Endothelial cell of umbilical vein (primary cell): ENCODE measurements around the gene ADGRD2. TPM values are rescaled to one million over a fixed set of nuclear protein-coding genes. Genes with fewer than 3 reads are reported as not detected.

Source experiments
- BruUV-seq: library from RNA; stranded (reverse); fragments of 400-500 nt; replicated peaks from 2 replicates; lab custom pipeline; 2021; lab: Mats Ljungman, UMichigan
- CTCF ChIA-PET: fragments of 300-600, 350-600 bp; sonication (Branson Sonifier 250); formaldehyde crosslinking; loops from one replicate; lab custom pipeline; 2021; ENCODE audit warnings: antibody characterized with exemption, inconsistent platforms; lab: Charles Lee
- POLR2A ChIA-PET: fragments of 300-600, 350-600 bp; sonication (Branson Sonifier 250); formaldehyde crosslinking; loops from one replicate; lab custom pipeline; 2021; ENCODE audit warnings: antibody characterized with exemption, inconsistent platforms; lab: Charles Lee
- DNase-seq: peaks from one replicate; pipeline ENCODE4 v3.0.0-alpha.2; 2011; ENCODE audit warnings: low read depth, low spot score
- FAIRE-seq: peaks from 2 replicates; lab custom pipeline; 2011; peaks lifted over from hg19 to GRCh38; lab: Jason Lieb, UNC
- H2AFZ ChIP-seq: 2 replicates; pipeline ENCODE4 v1.6.0; 2012; ENCODE audit warnings: low read depth, low read length, control low read depth, inconsistent platforms
- H3K27ac ChIP-seq: 2 replicates; pipeline ENCODE4 v1.5.1; 2011; ENCODE audit warnings: low read depth, mild to moderate bottlenecking, control low read depth, low read length, moderate library complexity; ENCODE audit not compliant: insufficient read depth
- H3K27me3 ChIP-seq, 2 experiments: 2 replicates each; pipeline versions ENCODE4 v1.6.0 to v1.6.1; 2011; ENCODE audit warnings: low read length in 2 of 2, mixed read lengths in 1 of 2; ENCODE audit not compliant: control insufficient read depth in 2 of 2, insufficient read depth in 2 of 2
- H3K36me3 ChIP-seq, 2 experiments: 2 replicates in 1 of 2; 3 replicates in 1 of 2; pipeline ENCODE4 v1.5.1; 2011; ENCODE audit warnings: low read length in 2 of 2, mild to moderate bottlenecking in 1 of 2, moderate library complexity in 1 of 2; ENCODE audit not compliant: control insufficient read depth in 2 of 2, insufficient read depth in 2 of 2; ENCODE audit errors: extremely low read depth in 1 of 2
- H3K4me1 ChIP-seq: 3 replicates; pipeline ENCODE4 v1.5.1; 2011; ENCODE audit warnings: mild to moderate bottlenecking, low read length; ENCODE audit not compliant: control insufficient read depth, insufficient read depth; ENCODE audit errors: extremely low read depth
- H3K4me2 ChIP-seq: 2 replicates; pipeline ENCODE4 v1.6.1; 2011; ENCODE audit warnings: low read length, control low read depth, mixed read lengths; ENCODE audit not compliant: insufficient read depth
- H3K4me3 ChIP-seq, 3 experiments: fragments of 200-600 bp in 1 of 3; sonication (generic), shearing (Covaris generic) in 1 of 3; replicated peaks in 1 of 3; 2 replicates each; pipeline ENCODE4 v1.5.1; 2011 to 2016; ENCODE audit warnings: control low read depth in 3 of 3, low read length in 3 of 3, mild to moderate bottlenecking in 2 of 3, inconsistent platforms in 1 of 3, low read depth in 1 of 3, moderate library complexity in 1 of 3; ENCODE audit not compliant: insufficient read depth in 1 of 3
- H3K79me2 ChIP-seq: 2 replicates; pipeline ENCODE4 v1.6.0; 2012; ENCODE audit warnings: low read length, inconsistent platforms; ENCODE audit not compliant: control insufficient read depth, insufficient read depth
- H3K9ac ChIP-seq: replicated peaks from 2 replicates; pipeline ENCODE3; 2011; ENCODE audit warnings: low read length, control low read depth; ENCODE audit not compliant: insufficient read depth; ENCODE audit errors: extremely low read depth
- H3K9me1 ChIP-seq: replicated peaks from 3 replicates; pipeline ENCODE4 v1.6.0; 2011; ENCODE audit warnings: mild to moderate bottlenecking, low read length; ENCODE audit not compliant: control insufficient read depth, insufficient read depth; ENCODE audit errors: extremely low read depth
- H3K9me3 ChIP-seq: replicated peaks from 2 replicates; pipeline ENCODE4 v1.5.1; 2012; ENCODE audit warnings: low read length, inconsistent platforms; ENCODE audit not compliant: control insufficient read depth, insufficient read depth
- H4K20me1 ChIP-seq: replicated peaks from 2 replicates; pipeline ENCODE3; 2011; ENCODE audit warnings: mild to moderate bottlenecking, low read length; ENCODE audit not compliant: control insufficient read depth, insufficient read depth; ENCODE audit errors: extremely low read depth
- EZH2 ChIP-seq: IDR thresholded peaks from 2 replicates; pipeline ENCODE4 v1.6.1; 2012; ENCODE audit warnings: borderline replicate concordance, low read depth, mild to moderate bottlenecking, moderate library complexity, low read length, inconsistent platforms; ENCODE audit not compliant: severe bottlenecking
- FOS ChIP-seq: IDR thresholded peaks from 2 replicates; pipeline ENCODE4 v1.6.1; 2011; ENCODE audit warnings: mild to moderate bottlenecking, low read length, moderate library complexity, borderline replicate concordance; ENCODE audit not compliant: insufficient read depth
- GATA2 ChIP-seq: IDR thresholded peaks from 2 replicates; pipeline ENCODE4 v1.7.0; 2011; ENCODE audit warnings: low read depth, mild to moderate bottlenecking, moderate library complexity, mixed read lengths, low read length; ENCODE audit not compliant: insufficient read length, insufficient read depth
- MYC ChIP-seq: IDR thresholded peaks from one replicate; pipeline ENCODE4 v1.6.1; 2011; ENCODE audit warnings: mild to moderate bottlenecking, low read depth, low read length
- POLR2AphosphoS5 ChIP-seq: IDR thresholded peaks from 2 replicates; pipeline ENCODE4 v1.6.1; 2012; ENCODE audit warnings: low read depth, mild to moderate bottlenecking, control low read depth, low read length, moderate library complexity; ENCODE audit not compliant: insufficient read depth
- dilution Hi-C: fragments of 300-500 bp; cut with MboI; formaldehyde crosslinking; loops from one replicate; pipeline ENCODE4 v1.15.0; 2019; ENCODE audit warnings: low sequenced_read_pairs; ENCODE audit not compliant: extremely low pct_ligation_motif_present
- intact Hi-C: fragments of 100-400 bp; cut with micrococcal nuclease; formaldehyde crosslinking; loops from one replicate; pipeline ENCODE4 v1.10.0; 2022
- polyA plus RNA-seq, 4 experiments: library from polyadenylated mRNA; depleted of rRNA in 3 of 4; stranded (reverse) in 3 of 4; unstranded in 1 of 4; fragments of >200 nt; gene quantifications; 2 replicates each; pipeline versions ENCODE4 v1.2.1 to v1.2.3, GENCODE V29; 2011 to 2012; ENCODE audit warnings: missing spikeins in 1 of 4
- total RNA-seq: library from RNA; stranded (reverse); gene quantifications from 2 replicates; pipeline ENCODE4 v1.2.3, GENCODE V29; 2021
- TF ChIP-seq, protein P1 (sequence below), 2 donors: IDR thresholded peaks; 1 replicate in 1 of 2; 2 replicates in 1 of 2; pipeline ENCODE4 v1.5.1; 2011; ENCODE audit warnings: low read length in 2 of 2, mild to moderate bottlenecking in 2 of 2, moderate library complexity in 2 of 2, control low read depth in 1 of 2, inconsistent platforms in 1 of 2, low read depth in 1 of 2; ENCODE audit not compliant: insufficient read depth in 1 of 2; ENCODE audit errors: extremely low read depth in 1 of 2

Gene ADGRD2
- total and polyA plus RNA-seq, 2 donors (not counting 3 experiments of a cell fraction or from before 2014, with no cell fraction given): not detected

DNA sequence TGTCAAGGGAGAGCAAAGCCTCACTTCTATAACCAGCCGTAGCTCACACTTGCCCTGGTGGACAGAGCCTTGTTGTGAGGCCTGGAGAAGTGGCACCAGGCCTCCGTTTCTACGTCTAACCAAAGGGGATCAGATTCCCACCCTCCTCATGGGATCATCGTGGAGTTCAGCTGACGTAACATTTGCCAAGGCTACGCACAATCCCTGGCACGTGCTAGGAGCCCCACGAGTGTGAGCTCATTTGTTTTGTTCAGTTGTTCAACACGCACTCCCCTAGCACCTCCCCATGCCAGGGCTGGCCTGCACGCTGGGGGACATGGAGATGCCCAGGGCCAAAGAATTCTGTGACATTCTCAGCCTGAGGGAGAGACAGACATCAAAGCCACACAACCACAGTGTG lies 23.1 kb downstream of the ADGRD2 start:
- Histone ChIP-seq H4K20me1 (no peaks in the 10 kb centered on the region), H3K4me3 (no peak overlapping the region), H3K27ac (no peak overlapping the region), H3K4me1 (no peaks in the 10 kb centered on the region), H2AFZ (no peak overlapping the region), H3K9me3 (no peaks in the 10 kb centered on the region), H3K9me1 (no peaks in the 10 kb centered on the region), H3K4me2 (no peak overlapping the region), H3K9ac (no peak overlapping the region), H3K27me3 (peaks cover 9 to 12% of the 10 kb centered on the region in 2 experiments), H3K79me2 (no peaks in the 10 kb centered on the region), H3K36me3 (no peaks in the 10 kb centered on the region)
- CTCF ChIA-PET: no interaction called here
- intact Hi-C loops: no loop called here
- DNase-seq: no peak
- POLR2A ChIA-PET: no interaction called here
- BruUV-seq: no TSS peak
- dilution Hi-C loops: no loop called here
- TF ChIP-seq, protein P1, sequence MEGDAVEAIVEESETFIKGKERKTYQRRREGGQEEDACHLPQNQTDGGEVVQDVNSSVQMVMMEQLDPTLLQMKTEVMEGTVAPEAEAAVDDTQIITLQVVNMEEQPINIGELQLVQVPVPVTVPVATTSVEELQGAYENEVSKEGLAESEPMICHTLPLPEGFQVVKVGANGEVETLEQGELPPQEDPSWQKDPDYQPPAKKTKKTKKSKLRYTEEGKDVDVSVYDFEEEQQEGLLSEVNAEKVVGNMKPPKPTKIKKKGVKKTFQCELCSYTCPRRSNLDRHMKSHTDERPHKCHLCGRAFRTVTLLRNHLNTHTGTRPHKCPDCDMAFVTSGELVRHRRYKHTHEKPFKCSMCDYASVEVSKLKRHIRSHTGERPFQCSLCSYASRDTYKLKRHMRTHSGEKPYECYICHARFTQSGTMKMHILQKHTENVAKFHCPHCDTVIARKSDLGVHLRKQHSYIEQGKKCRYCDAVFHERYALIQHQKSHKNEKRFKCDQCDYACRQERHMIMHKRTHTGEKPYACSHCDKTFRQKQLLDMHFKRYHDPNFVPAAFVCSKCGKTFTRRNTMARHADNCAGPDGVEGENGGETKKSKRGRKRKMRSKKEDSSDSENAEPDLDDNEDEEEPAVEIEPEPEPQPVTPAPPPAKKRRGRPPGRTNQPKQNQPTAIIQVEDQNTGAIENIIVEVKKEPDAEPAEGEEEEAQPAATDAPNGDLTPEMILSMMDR (IDR thresholded peaks at IDR 0.05; ENCODE audit: extremely low read depth in 1 of 2, insufficient read depth in 1 of 2, low read depth in 1 of 2, low read length in 2 of 2): no peak
- TF ChIP-seq EZH2: no peak
- FAIRE-seq: no peak

DNA sequence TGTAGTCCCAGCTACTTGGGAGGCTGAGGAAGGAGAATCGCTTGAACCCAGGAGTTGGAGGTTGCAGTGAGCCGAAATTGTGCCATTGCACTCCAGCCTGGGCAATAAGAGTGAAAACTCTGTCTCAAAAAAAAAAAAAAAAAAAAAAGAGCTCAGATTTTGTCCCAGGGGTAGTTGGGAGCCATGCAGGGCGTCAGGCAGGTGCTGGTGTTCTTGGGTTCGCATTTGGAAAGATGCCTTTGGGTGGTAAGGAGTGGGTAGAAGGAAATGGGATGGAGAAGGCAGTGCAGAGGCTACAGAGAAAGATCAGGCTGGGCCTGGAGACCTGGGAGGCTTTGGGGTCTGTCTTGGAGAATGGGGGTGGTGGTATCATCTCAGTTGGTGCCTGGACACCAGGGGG lies 23.9 kb downstream of the ADGRD2 start:
- Histone ChIP-seq H3K9ac (no peak overlapping the region), H3K4me3 (no peak overlapping the region), H2AFZ (no peak overlapping the region), H3K27me3 (peaks cover 17 to 19% of the 10 kb centered on the region in 2 experiments), H3K4me1 (no peaks in the 10 kb centered on the region), H3K4me2 (no peak overlapping the region), H3K79me2 (no peaks in the 10 kb centered on the region), H3K9me3 (no peaks in the 10 kb centered on the region), H3K27ac (no peak overlapping the region), H3K9me1 (no peaks in the 10 kb centered on the region), H3K36me3 (no peaks in the 10 kb centered on the region), H4K20me1 (no peaks in the 10 kb centered on the region)
- ChIA-PET POLR2A (no interaction called here), CTCF (interaction anchor here (1.1 to 1.3 kb wide), 2 partner anchors 28 to 63 kb away, joined by 3 read pairs; no protein-coding TSS in a partner anchor)
- dilution Hi-C loops: no loop called here
- DNase-seq (no peak), FAIRE-seq (no peak)
- no TSS peak for BruUV-seq
- TF ChIP-seq, protein P1 (IDR thresholded peaks at IDR 0.05; ENCODE audit: extremely low read depth in 1 of 2, insufficient read depth in 1 of 2, low read depth in 1 of 2, low read length in 2 of 2): no peak
- TF ChIP-seq GATA2: no peak
- no peak for TF ChIP-seq POLR2AphosphoS5
- TF ChIP-seq MYC: no peak
- TF ChIP-seq FOS: no peak
- intact Hi-C loops: no loop called here
